Neural cell (in vitro differentiated cells): ENCODE data around the gene CKMT2.

Experiments
- EP300 ChIP-seq: fragments of 450-650 bp; conservative IDR thresholded peaks from 2 replicates; pipeline ENCODE4 v1.6.1; 2014; ENCODE audit warnings: antibody characterized with exemption, mild to moderate bottlenecking, moderate library complexity; ENCODE audit not compliant: poor library complexity, severe bottlenecking
- EZH2 ChIP-seq: fragments of 200-600, 300-800 bp; shearing (Covaris generic), sonication (generic); IDR thresholded peaks from 2 replicates; pipeline ENCODE4 v1.6.1; 2014; ENCODE audit warnings: antibody characterized with exemption, low read length, borderline replicate concordance, mild to moderate bottlenecking; ENCODE audit not compliant: insufficient read depth, poor library complexity, severe bottlenecking
- MXI1 ChIP-seq: fragments of 450-650 bp; conservative IDR thresholded peaks from 2 replicates; pipeline ENCODE4 v1.6.1; 2014; ENCODE audit warnings: antibody characterized with exemption, mild to moderate bottlenecking; ENCODE audit not compliant: poor library complexity, severe bottlenecking
- POLR2AphosphoS5 ChIP-seq: IDR thresholded peaks from 2 replicates; pipeline ENCODE4 v1.6.1; 2012
- RAD21 ChIP-seq: fragments of 450-650 bp; conservative IDR thresholded peaks from 2 replicates; pipeline ENCODE4 v1.6.1; 2014; ENCODE audit warnings: antibody characterized with exemption, mild to moderate bottlenecking, moderate library complexity
- SMC3 ChIP-seq: fragments of 450-650 bp; conservative IDR thresholded peaks from 2 replicates; pipeline ENCODE4 v1.6.1; 2014; ENCODE audit warnings: antibody characterized with exemption, mild to moderate bottlenecking, moderate library complexity; ENCODE audit not compliant: poor library complexity
- TAF1 ChIP-seq: IDR thresholded peaks from 2 replicates; pipeline ENCODE4 v1.6.1; 2012; ENCODE audit warnings: low read depth
- TF ChIP-seq, protein P1 (sequence below): fragments of 450-650 bp; IDR thresholded peaks from 2 replicates; pipeline ENCODE4 v1.5.1; 2014; ENCODE audit warnings: antibody characterized with exemption, mild to moderate bottlenecking, moderate library complexity; ENCODE audit not compliant: poor library complexity, severe bottlenecking
- TF ChIP-seq, protein P2 (sequence below): IDR thresholded peaks from 2 replicates; pipeline ENCODE4 v1.6.1; 2012; ENCODE audit warnings: borderline replicate concordance

DNA sequence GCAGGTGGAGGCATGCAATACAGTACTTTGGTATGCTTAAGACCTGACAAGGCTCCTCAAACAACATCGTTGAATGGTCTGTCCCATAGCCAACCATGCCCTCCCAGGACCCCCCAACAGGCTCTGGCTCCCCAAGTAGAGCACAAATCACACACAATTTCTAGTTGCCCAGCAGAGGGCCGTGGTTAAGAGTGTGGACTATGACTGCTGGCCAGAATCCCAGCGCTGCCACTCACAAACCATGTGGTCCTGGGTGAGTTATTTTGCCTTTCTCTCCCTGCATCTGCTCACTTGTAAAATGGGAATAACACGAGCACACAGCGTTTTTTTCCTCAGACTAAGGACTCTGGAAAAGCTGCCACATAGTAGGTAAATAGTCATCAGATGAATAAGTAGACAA is 6.5 kb downstream of the CKMT2 start:
- no peak for TF ChIP-seq EP300
- TF ChIP-seq, protein P1, sequence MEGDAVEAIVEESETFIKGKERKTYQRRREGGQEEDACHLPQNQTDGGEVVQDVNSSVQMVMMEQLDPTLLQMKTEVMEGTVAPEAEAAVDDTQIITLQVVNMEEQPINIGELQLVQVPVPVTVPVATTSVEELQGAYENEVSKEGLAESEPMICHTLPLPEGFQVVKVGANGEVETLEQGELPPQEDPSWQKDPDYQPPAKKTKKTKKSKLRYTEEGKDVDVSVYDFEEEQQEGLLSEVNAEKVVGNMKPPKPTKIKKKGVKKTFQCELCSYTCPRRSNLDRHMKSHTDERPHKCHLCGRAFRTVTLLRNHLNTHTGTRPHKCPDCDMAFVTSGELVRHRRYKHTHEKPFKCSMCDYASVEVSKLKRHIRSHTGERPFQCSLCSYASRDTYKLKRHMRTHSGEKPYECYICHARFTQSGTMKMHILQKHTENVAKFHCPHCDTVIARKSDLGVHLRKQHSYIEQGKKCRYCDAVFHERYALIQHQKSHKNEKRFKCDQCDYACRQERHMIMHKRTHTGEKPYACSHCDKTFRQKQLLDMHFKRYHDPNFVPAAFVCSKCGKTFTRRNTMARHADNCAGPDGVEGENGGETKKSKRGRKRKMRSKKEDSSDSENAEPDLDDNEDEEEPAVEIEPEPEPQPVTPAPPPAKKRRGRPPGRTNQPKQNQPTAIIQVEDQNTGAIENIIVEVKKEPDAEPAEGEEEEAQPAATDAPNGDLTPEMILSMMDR: no peak
- TF ChIP-seq SMC3: no peak
- no peak for TF ChIP-seq EZH2
- TF ChIP-seq POLR2AphosphoS5: no peak
- TF ChIP-seq RAD21: no peak
- no peak for TF ChIP-seq TAF1
- TF ChIP-seq, protein P2, sequence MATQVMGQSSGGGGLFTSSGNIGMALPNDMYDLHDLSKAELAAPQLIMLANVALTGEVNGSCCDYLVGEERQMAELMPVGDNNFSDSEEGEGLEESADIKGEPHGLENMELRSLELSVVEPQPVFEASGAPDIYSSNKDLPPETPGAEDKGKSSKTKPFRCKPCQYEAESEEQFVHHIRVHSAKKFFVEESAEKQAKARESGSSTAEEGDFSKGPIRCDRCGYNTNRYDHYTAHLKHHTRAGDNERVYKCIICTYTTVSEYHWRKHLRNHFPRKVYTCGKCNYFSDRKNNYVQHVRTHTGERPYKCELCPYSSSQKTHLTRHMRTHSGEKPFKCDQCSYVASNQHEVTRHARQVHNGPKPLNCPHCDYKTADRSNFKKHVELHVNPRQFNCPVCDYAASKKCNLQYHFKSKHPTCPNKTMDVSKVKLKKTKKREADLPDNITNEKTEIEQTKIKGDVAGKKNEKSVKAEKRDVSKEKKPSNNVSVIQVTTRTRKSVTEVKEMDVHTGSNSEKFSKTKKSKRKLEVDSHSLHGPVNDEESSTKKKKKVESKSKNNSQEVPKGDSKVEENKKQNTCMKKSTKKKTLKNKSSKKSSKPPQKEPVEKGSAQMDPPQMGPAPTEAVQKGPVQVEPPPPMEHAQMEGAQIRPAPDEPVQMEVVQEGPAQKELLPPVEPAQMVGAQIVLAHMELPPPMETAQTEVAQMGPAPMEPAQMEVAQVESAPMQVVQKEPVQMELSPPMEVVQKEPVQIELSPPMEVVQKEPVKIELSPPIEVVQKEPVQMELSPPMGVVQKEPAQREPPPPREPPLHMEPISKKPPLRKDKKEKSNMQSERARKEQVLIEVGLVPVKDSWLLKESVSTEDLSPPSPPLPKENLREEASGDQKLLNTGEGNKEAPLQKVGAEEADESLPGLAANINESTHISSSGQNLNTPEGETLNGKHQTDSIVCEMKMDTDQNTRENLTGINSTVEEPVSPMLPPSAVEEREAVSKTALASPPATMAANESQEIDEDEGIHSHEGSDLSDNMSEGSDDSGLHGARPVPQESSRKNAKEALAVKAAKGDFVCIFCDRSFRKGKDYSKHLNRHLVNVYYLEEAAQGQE: no peak
- no peak for TF ChIP-seq MXI1
